Measurements from ENCODE around the gene TPST2. TPM values are rescaled to one million over a fixed set of nuclear protein-coding genes. Genes with fewer than 3 reads are reported as not detected.
A peak's percentile ranks its signal among the peaks of the same experiment; 100 is the strongest.

Gene TPST2
- polyA plus RNA-seq, 3 donors = 62.8 to 83.8 (median 69.5) TPM

DNA sequence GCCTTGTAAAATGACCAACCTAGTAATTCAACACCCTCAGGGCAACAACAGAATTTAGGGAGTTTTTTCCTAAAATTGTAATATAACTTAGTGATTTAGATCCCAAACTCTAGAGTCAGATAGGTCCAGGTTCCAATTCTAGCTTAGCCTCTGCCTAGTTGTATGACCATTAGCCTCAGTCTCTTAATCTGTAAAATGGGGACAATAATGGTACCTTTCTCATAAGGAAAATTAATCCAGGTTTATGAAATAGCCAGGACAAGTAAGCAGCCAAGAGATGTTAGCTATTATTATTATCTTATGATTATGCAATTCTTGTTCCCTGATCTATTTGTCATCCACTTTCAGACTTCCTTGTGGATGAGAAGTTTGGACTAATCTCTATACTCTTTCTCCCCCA, 81.8 kb downstream of the TPST2 start:
- no peaks in the 10 kb centered on the region for H3K9me3 Mint-ChIP-seq
- H3K27ac ChIP-seq (ENCODE audit: low read depth in 1 of 2, low read length in 2 of 2) = no peak overlapping the region
- no peak overlapping the region for H3K9ac ChIP-seq (ENCODE audit: insufficient read depth, low read length, poor library complexity, severe bottlenecking)
- H3K4me3 ChIP-seq (replicated peaks in 1 of 3; ENCODE audit: low read depth in 2 of 3, low read length in 3 of 3) = no peak overlapping the region
- DNase-seq = no peak
- H3K36me3 Mint-ChIP-seq = peaks cover 63 to 70% of the 10 kb centered on the region in 2 donors
- H4K20me1 ChIP-seq (ENCODE audit: insufficient read depth, low read length) = peaks cover 6% of the 10 kb centered on the region
- peaks cover 24 to 28% of the 10 kb centered on the region in 2 donors for H3K4me1 ChIP-seq (ENCODE audit: control insufficient read depth in 1 of 2, insufficient read depth in 2 of 2, low read length in 2 of 2)
- peaks cover 0 to 7% (median 1%) of the 10 kb centered on the region in 3 donors for H3K27me3 Mint-ChIP-seq (ENCODE audit: low read depth in 3 of 3)
- no peaks in the 10 kb centered on the region for H3K9me3 ChIP-seq (replicated peaks in 1 of 2; ENCODE audit: control insufficient read depth in 1 of 2, insufficient read depth in 1 of 2, low read length in 2 of 2)
- H3K4me1 Mint-ChIP-seq = peaks cover 30% of the 10 kb centered on the region
- peaks cover 66 to 76% of the 10 kb centered on the region in 2 donors for H3K36me3 ChIP-seq (replicated peaks in 1 of 2; ENCODE audit: control insufficient read depth in 1 of 2, insufficient read depth in 2 of 2, low read length in 2 of 2)
- intact Hi-C loops (cut with micrococcal nuclease) = no loop called here
- H3K27ac Mint-ChIP-seq = no peak overlapping the region
- H2AFZ ChIP-seq (ENCODE audit: insufficient read depth, low read depth, low read length, poor library complexity, severe bottlenecking) = no peak overlapping the region
- TF ChIP-seq, protein P1, sequence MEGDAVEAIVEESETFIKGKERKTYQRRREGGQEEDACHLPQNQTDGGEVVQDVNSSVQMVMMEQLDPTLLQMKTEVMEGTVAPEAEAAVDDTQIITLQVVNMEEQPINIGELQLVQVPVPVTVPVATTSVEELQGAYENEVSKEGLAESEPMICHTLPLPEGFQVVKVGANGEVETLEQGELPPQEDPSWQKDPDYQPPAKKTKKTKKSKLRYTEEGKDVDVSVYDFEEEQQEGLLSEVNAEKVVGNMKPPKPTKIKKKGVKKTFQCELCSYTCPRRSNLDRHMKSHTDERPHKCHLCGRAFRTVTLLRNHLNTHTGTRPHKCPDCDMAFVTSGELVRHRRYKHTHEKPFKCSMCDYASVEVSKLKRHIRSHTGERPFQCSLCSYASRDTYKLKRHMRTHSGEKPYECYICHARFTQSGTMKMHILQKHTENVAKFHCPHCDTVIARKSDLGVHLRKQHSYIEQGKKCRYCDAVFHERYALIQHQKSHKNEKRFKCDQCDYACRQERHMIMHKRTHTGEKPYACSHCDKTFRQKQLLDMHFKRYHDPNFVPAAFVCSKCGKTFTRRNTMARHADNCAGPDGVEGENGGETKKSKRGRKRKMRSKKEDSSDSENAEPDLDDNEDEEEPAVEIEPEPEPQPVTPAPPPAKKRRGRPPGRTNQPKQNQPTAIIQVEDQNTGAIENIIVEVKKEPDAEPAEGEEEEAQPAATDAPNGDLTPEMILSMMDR (IDR thresholded peaks at IDR 0.05) = no peak
- no peaks in the 10 kb centered on the region for H3K27me3 ChIP-seq (ENCODE audit: control insufficient read depth in 2 of 2, insufficient read depth in 2 of 2, low read length in 2 of 2)
- H3K79me2 ChIP-seq (ENCODE audit: insufficient read depth, low read length) = peaks cover 32% of the 10 kb centered on the region
- H3K4me3 Mint-ChIP-seq = no peak overlapping the region
- no peak overlapping the region for H3K4me2 ChIP-seq (replicated peaks; ENCODE audit: extremely low read depth, low read length, poor library complexity, severe bottlenecking)

DNA sequence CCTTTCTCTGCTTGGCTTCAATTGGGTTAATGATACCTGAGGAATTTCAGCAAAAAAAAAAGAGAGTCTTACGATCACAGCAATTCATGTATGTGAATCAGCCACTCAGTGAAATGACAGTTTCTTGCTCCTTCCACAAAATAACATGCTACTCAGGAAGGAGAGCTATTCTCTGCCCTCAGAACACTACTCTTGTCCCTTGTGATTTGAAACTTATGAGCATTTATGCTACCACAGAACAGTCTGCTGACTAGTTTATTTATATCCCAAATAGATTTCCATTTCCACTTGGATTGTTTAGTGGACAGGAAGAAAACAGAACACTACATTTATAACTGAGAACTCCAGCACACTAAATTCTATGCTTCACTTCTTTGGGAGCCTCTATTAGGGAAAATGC, 86.2 kb downstream of the TPST2 start:
- Mint-ChIP-seq H3K27ac (peak overlapping the region in 2 of 7 donors; percentile 70 to 80), H3K36me3 (peaks cover 83 to 97% of the 10 kb centered on the region in 2 donors), H3K4me3 (no peak overlapping the region), H3K4me1 (peaks cover 15% of the 10 kb centered on the region), H3K9me3 (no peaks in the 10 kb centered on the region), H3K27me3 (ENCODE audit: low read depth in 3 of 3) (peaks cover 0 to 9% (median 1%) of the 10 kb centered on the region in 3 donors)
- H3K27ac ChIP-seq (ENCODE audit: low read depth in 1 of 2, low read length in 2 of 2) = peak overlapping the region in 1 of 2 donors; percentile 52
- TF ChIP-seq, protein P1 (IDR thresholded peaks at IDR 0.05) = no peak
- H3K9ac ChIP-seq (ENCODE audit: insufficient read depth, low read length, poor library complexity, severe bottlenecking) = no peak overlapping the region
- H3K27me3 ChIP-seq (ENCODE audit: control insufficient read depth in 2 of 2, insufficient read depth in 2 of 2, low read length in 2 of 2) = no peaks in the 10 kb centered on the region
- H3K4me1 ChIP-seq (ENCODE audit: control insufficient read depth in 1 of 2, insufficient read depth in 2 of 2, low read length in 2 of 2) = peaks cover 9 to 12% of the 10 kb centered on the region in 2 donors
- DNase-seq = no peak
- no peak overlapping the region for H3K4me3 ChIP-seq (replicated peaks in 1 of 3; ENCODE audit: low read depth in 2 of 3, low read length in 3 of 3)
- H3K4me2 ChIP-seq (replicated peaks; ENCODE audit: extremely low read depth, low read length, poor library complexity, severe bottlenecking) = no peak overlapping the region
- intact Hi-C loops (cut with micrococcal nuclease) = no loop called here
- peaks cover 16% of the 10 kb centered on the region for H4K20me1 ChIP-seq (ENCODE audit: insufficient read depth, low read length)
- H3K9me3 ChIP-seq (replicated peaks in 1 of 2; ENCODE audit: control insufficient read depth in 1 of 2, insufficient read depth in 1 of 2, low read length in 2 of 2) = no peaks in the 10 kb centered on the region
- H3K79me2 ChIP-seq (ENCODE audit: insufficient read depth, low read length) = peaks cover 1% of the 10 kb centered on the region
- WGBS (ENCODE audit: insufficient coverage) = no CpG with 5 or more reads among the region's 1 CpG
- H2AFZ ChIP-seq (ENCODE audit: insufficient read depth, low read depth, low read length, poor library complexity, severe bottlenecking) = no peak overlapping the region
- peaks cover 93 to 99% of the 10 kb centered on the region in 2 donors for H3K36me3 ChIP-seq (replicated peaks in 1 of 2; ENCODE audit: control insufficient read depth in 1 of 2, insufficient read depth in 2 of 2, low read length in 2 of 2)

Data from CD14-positive monocyte (primary cell).